Neural progenitor cell (in vitro differentiated cells): ENCODE results near the gene PTPN22. TPM values are rescaled to one million over a fixed set of nuclear protein-coding genes. Genes with fewer than 3 reads are reported as not detected.

ENCODE experiments used
- DNase-seq: peaks from one replicate; pipeline ENCODE4 v3.0.0-alpha.2; 2016; ENCODE audit warnings: low spot score
- H2AFZ ChIP-seq: fragments of 200-600 bp; sonication (generic); replicated peaks from 2 replicates; pipeline ENCODE4 v1.6.1; 2016; ENCODE audit warnings: antibody characterized with exemption
- H3F3A ChIP-seq: fragments of 200-600 bp; sonication (generic); 2 replicates; pipeline ENCODE4 v1.6.1; 2016; ENCODE audit warnings: antibody characterized with exemption, low read depth
- H3K27ac ChIP-seq: fragments of 200-600 bp; sonication (generic); 2 replicates; pipeline ENCODE4 v1.5.1; 2016; ENCODE audit warnings: mild to moderate bottlenecking
- H3K27me3 ChIP-seq: fragments of 200-600 bp; sonication (generic); 2 replicates; pipeline ENCODE4 v1.6.1; 2016; ENCODE audit warnings: mild to moderate bottlenecking, moderate library complexity
- H3K36me3 ChIP-seq: fragments of 200-600 bp; sonication (generic); 2 replicates; pipeline ENCODE4 v1.5.1; 2016
- H3K4me1 ChIP-seq: fragments of 200-600 bp; sonication (generic); 2 replicates; pipeline ENCODE4 v1.6.1; 2016; ENCODE audit warnings: mixed run types
- H3K4me2 ChIP-seq: fragments of 200-600 bp; sonication (generic); 2 replicates; pipeline ENCODE4 v1.6.1; 2016
- H3K4me3 ChIP-seq: fragments of 200-600 bp; sonication (generic); 2 replicates; pipeline ENCODE4 v1.5.1; 2016
- H3K79me2 ChIP-seq: fragments of 200-600 bp; sonication (generic); 2 replicates; pipeline ENCODE4 v1.6.1; 2016; ENCODE audit warnings: low read depth
- H3K9ac ChIP-seq: fragments of 200-600 bp; sonication (generic); 2 replicates; pipeline ENCODE4 v1.6.1; 2016
- H3K9me3 ChIP-seq: fragments of 200-600 bp; sonication (generic); 2 replicates; pipeline ENCODE4 v1.5.1; 2016; ENCODE audit warnings: low read depth
- H4K20me1 ChIP-seq: fragments of 200-600 bp; sonication (generic); 2 replicates; pipeline ENCODE4 v1.6.1; 2016; ENCODE audit warnings: low read depth
- H3K27ac Mint-ChIP-seq: 3 replicates; pipeline ENCODE4 v1.8.0; 2021; ENCODE audit warnings: mixed read lengths
- H3K27me3 Mint-ChIP-seq: 2 replicates; pipeline ENCODE4 v1.8.0; 2022; ENCODE audit warnings: low read depth, mild to moderate bottlenecking, inconsistent platforms, moderate library complexity, mixed read lengths; ENCODE audit not compliant: insufficient read depth
- H3K36me3 Mint-ChIP-seq: 3 replicates; pipeline ENCODE4 v1.8.0; 2021; ENCODE audit warnings: mixed read lengths
- H3K4me1 Mint-ChIP-seq: 3 replicates; pipeline ENCODE4 v1.8.0; 2021; ENCODE audit warnings: mixed read lengths
- H3K4me3 Mint-ChIP-seq: 3 replicates; pipeline ENCODE4 v1.8.0; 2021; ENCODE audit warnings: mild to moderate bottlenecking, moderate library complexity, mixed read lengths
- H3K9me3 Mint-ChIP-seq: 3 replicates; pipeline ENCODE4 v1.8.0; 2020; ENCODE audit warnings: mixed read lengths
- CTCF ChIP-seq: fragments of 200-600 bp; sonication (generic); IDR thresholded peaks from 2 replicates; pipeline ENCODE4 v1.5.1; 2017; ENCODE audit warnings: antibody characterized with exemption, mild to moderate bottlenecking
- EZH2 ChIP-seq: fragments of 200-600 bp; sonication (generic); IDR thresholded peaks from 2 replicates; pipeline ENCODE4 v1.6.1; 2017; ENCODE audit warnings: antibody characterized with exemption, mild to moderate bottlenecking, moderate library complexity
- EZH2phosphoT487 ChIP-seq: fragments of 200-600 bp; sonication (generic); IDR thresholded peaks from 2 replicates; pipeline ENCODE4 v1.6.1; 2017; ENCODE audit warnings: antibody characterized with exemption
- total RNA-seq: library from RNA; depleted of rRNA; stranded (reverse); fragments of >200 nt; gene quantifications from 2 replicates; pipeline ENCODE4 v1.2.3, GENCODE V29; 2015; ENCODE audit warnings: low replicate concordance

The PTPN22 gene
- total RNA-seq, 1 donor from 2014 or later: not detected

GRCh38 chr1:113916974-113917373, 45.5 kb upstream of the PTPN22 start:
- Mint-ChIP-seq H3K36me3 (peaks cover 3% of the 10 kb centered on the region), H3K4me3 (no peak overlapping the region), H3K4me1 (no peaks in the 10 kb centered on the region), H3K27me3 (no peaks in the 10 kb centered on the region), H3K27ac (no peak overlapping the region), H3K9me3 (no peaks in the 10 kb centered on the region)
- Histone ChIP-seq H3K9ac (no peak overlapping the region), H3K79me2 (no peaks in the 10 kb centered on the region), H3K4me1 (peaks cover 8% of the 10 kb centered on the region), H3K9me3 (no peaks in the 10 kb centered on the region), H3K36me3 (peaks cover 4% of the 10 kb centered on the region), H4K20me1 (no peaks in the 10 kb centered on the region), H3K27me3 (no peaks in the 10 kb centered on the region), H2AFZ (no peak overlapping the region), H3K27ac (no peak overlapping the region), H3F3A (peaks cover 6% of the 10 kb centered on the region), H3K4me3 (no peak overlapping the region), H3K4me2 (no peak overlapping the region)
- DNase-seq: no peak
- TF ChIP-seq EZH2phosphoT487 (no peak), EZH2 (no peak), CTCF (no peak)

- Histone ChIP-seq H3K4me3 (no peak overlapping the region), H3K4me2 (no peak overlapping the region), H3K36me3 (peaks cover 4% of the 10 kb centered on the region), H4K20me1 (no peaks in the 10 kb centered on the region), H3K9ac (no peak overlapping the region), H3F3A (peaks cover 6% of the 10 kb centered on the region), H3K9me3 (no peaks in the 10 kb centered on the region), H3K79me2 (no peaks in the 10 kb centered on the region), H3K27me3 (no peaks in the 10 kb centered on the region), H3K4me1 (peaks cover 8% of the 10 kb centered on the region), H2AFZ (no peak overlapping the region), H3K27ac (no peak overlapping the region)
- Mint-ChIP-seq H3K4me3 (no peak overlapping the region), H3K4me1 (no peaks in the 10 kb centered on the region), H3K27me3 (no peaks in the 10 kb centered on the region), H3K36me3 (peaks cover 8% of the 10 kb centered on the region), H3K27ac (no peak overlapping the region), H3K9me3 (no peaks in the 10 kb centered on the region)
- DNase-seq: no peak
- TF ChIP-seq EZH2phosphoT487 (no peak), CTCF (no peak), EZH2 (no peak)
These were observed 42.6 kb upstream of the PTPN22 start for GRCh38 chr1:113913887-113914664.

GRCh38 chr1:113913312-113913668, 41.8 kb upstream of the PTPN22 start:
- H3K79me2 ChIP-seq: no peaks in the 10 kb centered on the region
- no peak overlapping the region for H3K27ac ChIP-seq
- H3K4me1 ChIP-seq: peaks cover 8% of the 10 kb centered on the region
- Mint-ChIP-seq H3K36me3 (peaks cover 10% of the 10 kb centered on the region), H3K9me3 (no peaks in the 10 kb centered on the region), H3K27ac (no peak overlapping the region), H3K4me1 (no peaks in the 10 kb centered on the region), H3K4me3 (no peak overlapping the region), H3K27me3 (peaks cover 2% of the 10 kb centered on the region)
- H2AFZ ChIP-seq: no peak overlapping the region
- no peak overlapping the region for H3K4me2 ChIP-seq
- peaks cover 6% of the 10 kb centered on the region for H3F3A ChIP-seq
- H3K36me3 ChIP-seq: peaks cover 4% of the 10 kb centered on the region
- H3K9ac ChIP-seq: no peak overlapping the region
- H3K27me3 ChIP-seq: no peaks in the 10 kb centered on the region
- H3K4me3 ChIP-seq: no peak overlapping the region
- no peaks in the 10 kb centered on the region for H3K9me3 ChIP-seq
- no peaks in the 10 kb centered on the region for H4K20me1 ChIP-seq
- no peak for TF ChIP-seq EZH2
- TF ChIP-seq EZH2phosphoT487: no peak
- no peak for TF ChIP-seq CTCF
- no peak for DNase-seq
